ENCODE measurements around the gene RNF225. TPM values are rescaled to one million over a fixed set of nuclear protein-coding genes. Genes with fewer than 3 reads are reported as not detected.

RNF225 gene
- total and polyA plus RNA-seq, 4 donors: not detected

- no peaks in the 10 kb centered on the region for H3K27me3 ChIP-seq (ENCODE audit: control insufficient read depth in 1 of 2, insufficient read depth in 2 of 2, low read length in 1 of 2)
- intact Hi-C loops (cut with DNase I): no loop called here
- no peak for ATAC-seq (ENCODE audit: low FRiP score)
- no peak for DNase-seq
- no peak overlapping the region for H3K27ac ChIP-seq (ENCODE audit: low read depth in 1 of 2, low read length in 2 of 2)
- H3K4me1 ChIP-seq (ENCODE audit: control insufficient read depth in 1 of 2, insufficient read depth in 2 of 2, low read length in 2 of 2): peaks cover 0 to 3% of the 10 kb centered on the region in 2 donors
- H3K4me3 ChIP-seq (ENCODE audit: low read length in 2 of 2): no peak overlapping the region
- H3K9me3 ChIP-seq (ENCODE audit: control insufficient read depth, low read length): no peaks in the 10 kb centered on the region
- WGBS, 2 donors: 92 to 93% methylated on average over 6 of the region's 6 CpGs
- no peaks in the 10 kb centered on the region for H3K36me3 ChIP-seq (ENCODE audit: control insufficient read depth in 1 of 2, insufficient read depth in 2 of 2, low read length in 1 of 2)
These were observed 12.4 kb upstream of the RNF225 start for GRCh38 chr19:58382997-58383603.

- 83 to 84% methylated on average over 9 of the region's 9 CpGs for WGBS, 2 donors
- DNase-seq: no peak
- intact Hi-C loops (cut with DNase I): no loop called here
- Histone ChIP-seq H3K9me3 (ENCODE audit: control insufficient read depth, low read length) (no peaks in the 10 kb centered on the region), H3K27ac (ENCODE audit: low read depth in 1 of 2, low read length in 2 of 2) (peak overlapping the region in 1 of 2 donors; percentile 93), H3K36me3 (ENCODE audit: control insufficient read depth in 1 of 2, insufficient read depth in 2 of 2, low read length in 1 of 2) (no peaks in the 10 kb centered on the region), H3K27me3 (ENCODE audit: control insufficient read depth in 1 of 2, insufficient read depth in 2 of 2, low read length in 1 of 2) (no peaks in the 10 kb centered on the region), H3K4me1 (ENCODE audit: control insufficient read depth in 1 of 2, insufficient read depth in 2 of 2, low read length in 2 of 2) (peaks cover 0 to 3% of the 10 kb centered on the region in 2 donors), H3K4me3 (ENCODE audit: low read length in 2 of 2) (no peak overlapping the region)
- ATAC-seq (ENCODE audit: low FRiP score): no peak
These were observed 10.1 kb upstream of the RNF225 start for GRCh38 chr19:58385313-58385890.

- ATAC-seq (ENCODE audit: low FRiP score) (peak; percentile 3), DNase-seq (peak; percentile 54 to 81)
- Histone ChIP-seq H3K9me3 (ENCODE audit: control insufficient read depth, low read length) (no peaks in the 10 kb centered on the region), H3K36me3 (ENCODE audit: control insufficient read depth in 1 of 2, insufficient read depth in 2 of 2, low read length in 1 of 2) (no peaks in the 10 kb centered on the region), H3K4me3 (ENCODE audit: low read length in 2 of 2) (peak overlapping the region; percentile 32 to 78), H3K27ac (ENCODE audit: low read depth in 1 of 2, low read length in 2 of 2) (peak overlapping the region; percentile 62 to 93), H3K4me1 (ENCODE audit: control insufficient read depth in 1 of 2, insufficient read depth in 2 of 2, low read length in 2 of 2) (peaks cover 0 to 3% of the 10 kb centered on the region in 2 donors), H3K27me3 (ENCODE audit: control insufficient read depth in 1 of 2, insufficient read depth in 2 of 2, low read length in 1 of 2) (no peaks in the 10 kb centered on the region)
- 8 to 10% methylated on average over 36 of the region's 36 CpGs for WGBS, 2 donors
- intact Hi-C loops (cut with DNase I): no loop called here
These were observed 9.4 kb upstream of the RNF225 start for GRCh38 chr19:58385891-58386575.

- Histone ChIP-seq H3K4me3 (ENCODE audit: low read length in 2 of 2) (peak within 1 kb of the TSS; percentile 87 to 90), H3K27ac (ENCODE audit: low read depth in 1 of 2, low read length in 2 of 2) (peak within 1 kb of the TSS; percentile 62 to 93), H3K36me3 (ENCODE audit: control insufficient read depth in 1 of 2, insufficient read depth in 2 of 2, low read length in 1 of 2) (no peaks in the 10 kb centered on the region), H3K4me1 (ENCODE audit: control insufficient read depth in 1 of 2, insufficient read depth in 2 of 2, low read length in 2 of 2) (peaks cover 0 to 3% of the 10 kb centered on the region in 2 donors), H3K9me3 (ENCODE audit: control insufficient read depth, low read length) (no peaks in the 10 kb centered on the region), H3K27me3 (ENCODE audit: control insufficient read depth in 1 of 2, insufficient read depth in 2 of 2, low read length in 1 of 2) (no peaks in the 10 kb centered on the region)
- 0 to 1% methylated on average over 59 to 64 of the region's 64 CpGs for WGBS, 2 donors
- DNase-seq: peak; percentile 97 to 98
- intact Hi-C loops (cut with DNase I): no loop called here
- peak; percentile 98 for ATAC-seq (ENCODE audit: low FRiP score)
These were observed 8.7 kb upstream of the RNF225 start, which contains the start of gene RPS5 for GRCh38 chr19:58386576-58387337. TSS of gene RPS5 (plus strand) at chr19:58387269. CDS start at chr19:58388138, 869 bp downstream.

GRCh38 chr19:58387338-58388174 lies 7.9 kb upstream of the RNF225 start:
- Histone ChIP-seq H3K9me3 (ENCODE audit: control insufficient read depth, low read length) (no peaks in the 10 kb centered on the region), H3K36me3 (ENCODE audit: control insufficient read depth in 1 of 2, insufficient read depth in 2 of 2, low read length in 1 of 2) (no peaks in the 10 kb centered on the region), H3K27me3 (ENCODE audit: control insufficient read depth in 1 of 2, insufficient read depth in 2 of 2, low read length in 1 of 2) (no peaks in the 10 kb centered on the region), H3K27ac (ENCODE audit: low read depth in 1 of 2, low read length in 2 of 2) (no peak overlapping the region), H3K4me1 (ENCODE audit: control insufficient read depth in 1 of 2, insufficient read depth in 2 of 2, low read length in 2 of 2) (no peaks in the 10 kb centered on the region), H3K4me3 (ENCODE audit: low read length in 2 of 2) (peak overlapping the region; percentile 87 to 90)
- no peak for DNase-seq
- 8 to 9% methylated on average over 39 of the region's 39 CpGs for WGBS, 2 donors
- ATAC-seq (ENCODE audit: low FRiP score): no peak
- intact Hi-C loops (cut with DNase I): no loop called here

GRCh38 chr19:58388175-58388526 lies 7.3 kb upstream of the RNF225 start:
- 89 to 93% methylated on average over 3 of the region's 3 CpGs for WGBS, 2 donors
- intact Hi-C loops (cut with DNase I): no loop called here
- H3K27me3 ChIP-seq (ENCODE audit: control insufficient read depth in 1 of 2, insufficient read depth in 2 of 2, low read length in 1 of 2): no peaks in the 10 kb centered on the region
- no peak overlapping the region for H3K27ac ChIP-seq (ENCODE audit: low read depth in 1 of 2, low read length in 2 of 2)
- no peak overlapping the region for H3K4me3 ChIP-seq (ENCODE audit: low read length in 2 of 2)
- H3K36me3 ChIP-seq (ENCODE audit: control insufficient read depth in 1 of 2, insufficient read depth in 2 of 2, low read length in 1 of 2): peaks cover 0 to 5% of the 10 kb centered on the region in 2 donors
- ATAC-seq (ENCODE audit: low FRiP score): no peak
- H3K9me3 ChIP-seq (ENCODE audit: control insufficient read depth, low read length): no peaks in the 10 kb centered on the region
- no peak for DNase-seq
- H3K4me1 ChIP-seq (ENCODE audit: control insufficient read depth in 1 of 2, insufficient read depth in 2 of 2, low read length in 2 of 2): no peaks in the 10 kb centered on the region

- ATAC-seq (ENCODE audit: low FRiP score) (no peak), DNase-seq (no peak)
- Histone ChIP-seq H3K36me3 (ENCODE audit: control insufficient read depth in 1 of 2, insufficient read depth in 2 of 2, low read length in 1 of 2) (peaks cover 3 to 16% of the 10 kb centered on the region in 2 donors), H3K4me1 (ENCODE audit: control insufficient read depth in 1 of 2, insufficient read depth in 2 of 2, low read length in 2 of 2) (no peaks in the 10 kb centered on the region), H3K27me3 (ENCODE audit: control insufficient read depth in 1 of 2, insufficient read depth in 2 of 2, low read length in 1 of 2) (no peaks in the 10 kb centered on the region), H3K4me3 (ENCODE audit: low read length in 2 of 2) (no peak overlapping the region), H3K9me3 (ENCODE audit: control insufficient read depth, low read length) (no peaks in the 10 kb centered on the region), H3K27ac (ENCODE audit: low read depth in 1 of 2, low read length in 2 of 2) (no peak overlapping the region)
- 91% methylated on average over 25 to 26 of the region's 26 CpGs for WGBS, 2 donors
- intact Hi-C loops (cut with DNase I): no loop called here
These were observed 2.3 kb upstream of the RNF225 start for GRCh38 chr19:58392945-58393724.
